PC-9 (cell line): Measurements from ENCODE around the gene CC2D1A. TPM values are rescaled to one million over a fixed set of nuclear protein-coding genes. Genes with fewer than 3 reads are reported as not detected.

Experiments used
- BruUV-seq: library from RNA; stranded (reverse); fragments of 400-500 nt; replicated peaks from 2 replicates; lab custom pipeline; 2021; lab: Mats Ljungman, UMichigan
- CTCF ChIA-PET: fragments of 300-600 bp; sonication (Branson Sonifier 250); formaldehyde crosslinking; loops from one replicate; lab custom pipeline; 2022; ENCODE audit warnings: antibody characterized with exemption; lab: Charles Lee
- POLR2A ChIA-PET: fragments of 300-600 bp; sonication (Branson Sonifier 250); formaldehyde crosslinking; loops from one replicate; lab custom pipeline; 2022; ENCODE audit warnings: antibody characterized with exemption; ENCODE audit not compliant: unreplicated experiment; lab: Charles Lee
- DNase-seq, 2 experiments: peaks; one replicate each; pipeline versions ENCODE4 v3.0.0 to v3.0.0-alpha.2; 2015 to 2022; ENCODE audit warnings: mixed read lengths in 1 of 2
- H2AFZ ChIP-seq: fragments of 200-600 bp; sonication (generic); 2 replicates; pipeline ENCODE4 v1.8.1; 2017; ENCODE audit warnings: antibody characterized with exemption
- H3F3A ChIP-seq: fragments of 200-600 bp; sonication (generic); 2 replicates; pipeline ENCODE4 v1.8.1; 2017; ENCODE audit warnings: antibody characterized with exemption, mild to moderate bottlenecking, low read depth; ENCODE audit not compliant: insufficient read depth
- H3K27ac ChIP-seq: fragments of 200-600 bp; sonication (generic); 2 replicates; pipeline ENCODE4 v1.6.1; 2016; ENCODE audit warnings: mixed run types
- H3K27me3 ChIP-seq: fragments of 200-600 bp; sonication (generic); 2 replicates; pipeline ENCODE4 v1.6.1; 2016; ENCODE audit warnings: low read depth, mixed run types; ENCODE audit not compliant: insufficient read depth
- H3K36me3 ChIP-seq: fragments of 200-600 bp; sonication (generic); 2 replicates; pipeline ENCODE4 v1.6.1; 2016; ENCODE audit warnings: low read depth, mixed run types
- H3K4me1 ChIP-seq: fragments of 200-600 bp; sonication (generic); replicated peaks from 2 replicates; pipeline ENCODE4 v1.6.1; 2016; ENCODE audit warnings: mixed run types; ENCODE audit not compliant: insufficient read depth
- H3K4me2 ChIP-seq: fragments of 200-600 bp; sonication (generic); 2 replicates; pipeline ENCODE4 v1.6.1; 2017; ENCODE audit warnings: mixed run types
- H3K4me3 ChIP-seq: fragments of 200-600 bp; sonication (generic); 2 replicates; pipeline ENCODE4 v1.6.1; 2016; ENCODE audit warnings: mixed run types
- H3K79me2 ChIP-seq: fragments of 200-600 bp; sonication (generic); 2 replicates; pipeline ENCODE4 v1.6.1; 2017; ENCODE audit warnings: low read depth, mixed run types
- H3K9me2 ChIP-seq: fragments of 200-600 bp; sonication (generic); 2 replicates; pipeline ENCODE4 v1.8.1; 2017; ENCODE audit warnings: mild to moderate bottlenecking; ENCODE audit not compliant: insufficient read depth
- H3K9me3 ChIP-seq: fragments of 200-600 bp; sonication (generic); 2 replicates; pipeline ENCODE4 v1.8.1; 2016; ENCODE audit warnings: low read depth; ENCODE audit not compliant: insufficient read depth
- H4K20me1 ChIP-seq: fragments of 200-600 bp; sonication (generic); 2 replicates; pipeline ENCODE4 v1.8.1; 2017; ENCODE audit not compliant: insufficient read depth
- CTCF ChIP-seq: fragments of 200-600 bp; sonication (generic); conservative IDR thresholded peaks from 2 replicates; pipeline ENCODE4 v1.6.1; 2017; ENCODE audit warnings: mixed run types, antibody characterized with exemption, mild to moderate bottlenecking, moderate library complexity
- EZH2 ChIP-seq: fragments of 200-600 bp; sonication (generic); IDR thresholded peaks from 2 replicates; pipeline ENCODE4 v1.8.0; 2017; ENCODE audit warnings: antibody characterized with exemption, low read depth
- intact Hi-C: fragments of 100-400 bp; cut with micrococcal nuclease; formaldehyde crosslinking; loops from one replicate; pipeline ENCODE4 v1.10.0; 2022; ENCODE audit not compliant: unreplicated experiment
- total RNA-seq: library from RNA; stranded (reverse); gene quantifications from 2 replicates; pipeline ENCODE4 v1.2.3, GENCODE V29; 2021

The CC2D1A gene
- total RNA-seq, 1 experiment from 2014 or later: 55.1 TPM

GRCh38 chr19:13881251-13881691, 24.7 kb upstream of the CC2D1A start:
- no TSS peak for BruUV-seq
- CTCF ChIA-PET: interaction anchor here (0.7 to 1.1 kb wide), 2 partner anchors 57 to 467 kb away, joined by 5 read pairs; partner anchors contain the start of gene PODNL1
- H3K4me1 ChIP-seq: peaks cover 16% of the 10 kb centered on the region
- TF ChIP-seq CTCF (no peak), EZH2 (no peak)
- no peaks in the 10 kb centered on the region for H3K9me2 ChIP-seq
- POLR2A ChIA-PET: interaction anchor here (0.6 to 0.8 kb wide), 2 partner anchors 142 to 515 kb away, joined by 3 read pairs; no protein-coding TSS in a partner anchor
- no peaks in the 10 kb centered on the region for H3K36me3 ChIP-seq
- 0 out of 2 replicates have a peak overlapping the region, but pooled peaks have one; percentile 73 for H3K4me2 ChIP-seq
- intact Hi-C loops: loop anchor here (2.0 to 5.0 kb wide), 3 partner anchors 72 to 526 kb away; partner anchors contain the start of genes ADGRL1 and DCAF15
- H3K4me3 ChIP-seq: no peak overlapping the region
- no peaks in the 10 kb centered on the region for H4K20me1 ChIP-seq
- no peaks in the 10 kb centered on the region for H3K27me3 ChIP-seq
- H2AFZ ChIP-seq: no peak overlapping the region
- H3K79me2 ChIP-seq: no peaks in the 10 kb centered on the region
- H3K27ac ChIP-seq: no peak overlapping the region
- no peaks in the 10 kb centered on the region for H3K9me3 ChIP-seq
- peak; percentile 41 to 46 for DNase-seq
- H3F3A ChIP-seq: peaks cover 7% of the 10 kb centered on the region

GRCh38 chr19:13881692-13882418, 24.1 kb upstream of the CC2D1A start:
- TF ChIP-seq CTCF: no peak
- TF ChIP-seq EZH2: no peak
- ChIA-PET POLR2A (interaction anchor here (0.6 to 0.8 kb wide), 2 partner anchors 143 to 515 kb away, joined by 3 read pairs; no protein-coding TSS in a partner anchor), CTCF (interaction anchor here (1.1 kb wide), 1 partner anchor 466 kb away, joined by 5 read pairs; no protein-coding TSS in a partner anchor)
- no peak overlapping the region for H2AFZ ChIP-seq
- H3K4me1 ChIP-seq: peaks cover 17% of the 10 kb centered on the region
- no peak overlapping the region for H3K27ac ChIP-seq
- no peak overlapping the region for H3K4me3 ChIP-seq
- H3F3A ChIP-seq: peaks cover 11% of the 10 kb centered on the region
- H3K79me2 ChIP-seq: no peaks in the 10 kb centered on the region
- no peaks in the 10 kb centered on the region for H3K9me3 ChIP-seq
- H3K9me2 ChIP-seq: no peaks in the 10 kb centered on the region
- DNase-seq: no peak
- no peaks in the 10 kb centered on the region for H3K36me3 ChIP-seq
- no TSS peak for BruUV-seq
- H3K4me2 ChIP-seq: no peak overlapping the region
- H3K27me3 ChIP-seq: no peaks in the 10 kb centered on the region
- H4K20me1 ChIP-seq: no peaks in the 10 kb centered on the region
- intact Hi-C loops: loop anchor here (2.0 to 5.0 kb wide), 3 partner anchors 71 to 525 kb away; partner anchors contain the start of genes ADGRL1 and DCAF15

GRCh38 chr19:13882419-13882795, 23.6 kb upstream of the CC2D1A start:
- Histone ChIP-seq H4K20me1 (no peaks in the 10 kb centered on the region), H3F3A (peaks cover 13% of the 10 kb centered on the region), H3K4me1 (peaks cover 23% of the 10 kb centered on the region), H3K4me2 (no peak overlapping the region), H3K79me2 (no peaks in the 10 kb centered on the region), H3K27ac (no peak overlapping the region), H3K9me2 (no peaks in the 10 kb centered on the region), H3K9me3 (no peaks in the 10 kb centered on the region), H3K4me3 (no peak overlapping the region), H3K27me3 (no peaks in the 10 kb centered on the region), H3K36me3 (no peaks in the 10 kb centered on the region), H2AFZ (no peak overlapping the region)
- TF ChIP-seq CTCF (no peak), EZH2 (no peak)
- BruUV-seq: no TSS peak
- intact Hi-C loops: loop anchor here (5.0 kb wide), 1 partner anchor 325 kb away; the partner anchor contains the start of gene ADGRL1
- ChIA-PET CTCF (no interaction called here), POLR2A (no interaction called here)
- DNase-seq: no peak
